Fibroblast of skin of back (primary cell): Measurements from ENCODE around the gene CLN5.
A peak's percentile ranks its signal among the peaks of the same experiment; 100 is the strongest.
"Not testable (repeated sequence)": the region's sequence is repeated elsewhere in the genome, so short reads cannot be mapped to it uniquely, and the experiment has no call there.

ENCODE experiments used
- DNase-seq: peaks from one replicate; pipeline ENCODE4 v3.0.0-alpha.2; 2013

Gene CLN5

GRCh38 chr13:76976490-76976889 lies 15.4 kb upstream of the CLN5 start:
- peak; percentile 17 for DNase-seq

- DNase-seq: no peak
These were observed 15.0 kb upstream of the CLN5 start for GRCh38 chr13:76976929-76977328.

- peak; percentile 54 for DNase-seq
These were observed 11.7 kb upstream of the CLN5 start for GRCh38 chr13:76980075-76980718.

- DNase-seq: no peak
These were observed 9.8 kb upstream of the CLN5 start for GRCh38 chr13:76982061-76982460.

- no peak for DNase-seq
These were observed 8.2 kb upstream of the CLN5 start for GRCh38 chr13:76983676-76984075.

- DNase-seq: peak; percentile 25
These were observed 467 bp upstream of the CLN5 start for GRCh38 chr13:76991432-76991795.

GRCh38 chr13:76992548-76993001 lies 694 bp downstream of the CLN5 start:
- peak; percentile 15 for DNase-seq

- peak; percentile 11 for DNase-seq
These were observed 1.1 kb downstream of the CLN5 start for GRCh38 chr13:76993021-76993420.

- DNase-seq: no peak
These were observed 1.6 kb downstream of the CLN5 start for GRCh38 chr13:76993473-76993872.

GRCh38 chr13:76994281-76994680 lies 2.4 kb downstream of the CLN5 start:
- no peak for DNase-seq

GRCh38 chr13:77000475-77000874 lies 8.6 kb downstream of the CLN5 start:
- no peak for DNase-seq

GRCh38 chr13:77001540-77001939 lies 9.7 kb downstream of the CLN5 start:
- no peak for DNase-seq

GRCh38 chr13:77001963-77002587 lies 10.2 kb downstream of the CLN5 start:
- no peak for DNase-seq

- peak; percentile 36 for DNase-seq
These were observed 10.8 kb downstream of the CLN5 start for GRCh38 chr13:77002590-77003190.

- not testable (repeated sequence) for DNase-seq
These were observed 16.5 kb downstream of the CLN5 start for GRCh38 chr13:77008337-77008736.

GRCh38 chr13:77009011-77009410 lies 17.1 kb downstream of the CLN5 start:
- DNase-seq: no peak

GRCh38 chr13:77009719-77010118 lies 17.8 kb downstream of the CLN5 start:
- DNase-seq: not testable (repeated sequence)

- DNase-seq: no peak
These were observed 22.1 kb downstream of the CLN5 start for GRCh38 chr13:77013853-77014542.

GRCh38 chr13:77014906-77015685 lies 23.2 kb downstream of the CLN5 start:
- DNase-seq: no peak

- DNase-seq: no peak
These were observed 24.5 kb downstream of the CLN5 start for GRCh38 chr13:77016251-77016812.

- no peak for DNase-seq
These were observed 25.2 kb downstream of the CLN5 start for GRCh38 chr13:77016888-77017623.

- DNase-seq: no peak
These were observed 27.9 kb downstream of the CLN5 start for GRCh38 chr13:77019756-77020155.
